Measurements from ENCODE around the gene FOCAD.
A peak's percentile ranks its signal among the peaks of the same experiment; 100 is the strongest.

FOCAD gene

DNA sequence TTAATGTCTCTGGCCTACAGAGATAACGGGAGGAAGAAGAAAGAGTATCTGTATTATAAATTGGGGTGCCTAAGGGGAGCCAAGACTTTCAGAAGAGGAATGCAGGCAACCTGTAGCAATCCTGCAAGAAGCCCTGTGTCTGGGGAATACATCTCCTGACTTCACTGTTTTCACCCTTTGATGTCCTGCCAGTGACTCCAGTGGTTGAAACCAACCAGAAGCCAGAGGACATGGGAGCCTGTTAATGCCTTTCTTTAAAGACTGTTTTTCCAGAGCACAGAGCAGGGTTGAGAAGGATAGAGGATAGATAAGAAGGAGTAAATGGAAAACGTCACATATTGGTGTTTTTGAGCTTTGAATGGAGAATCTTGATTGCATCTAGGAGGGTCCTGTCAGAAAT lies 196.2 kb downstream of the FOCAD start:
- no peak for DNase-seq (ENCODE audit: low read depth, low spot score)

GRCh38 chr9:20880675-20881074 lies 196.6 kb downstream of the FOCAD start:
- DNase-seq (ENCODE audit: low read depth, low spot score): no peak

GRCh38 chr9:20884985-20885593 lies 201.0 kb downstream of the FOCAD start:
- DNase-seq (ENCODE audit: low read depth, low spot score): peak; percentile 39

DNA sequence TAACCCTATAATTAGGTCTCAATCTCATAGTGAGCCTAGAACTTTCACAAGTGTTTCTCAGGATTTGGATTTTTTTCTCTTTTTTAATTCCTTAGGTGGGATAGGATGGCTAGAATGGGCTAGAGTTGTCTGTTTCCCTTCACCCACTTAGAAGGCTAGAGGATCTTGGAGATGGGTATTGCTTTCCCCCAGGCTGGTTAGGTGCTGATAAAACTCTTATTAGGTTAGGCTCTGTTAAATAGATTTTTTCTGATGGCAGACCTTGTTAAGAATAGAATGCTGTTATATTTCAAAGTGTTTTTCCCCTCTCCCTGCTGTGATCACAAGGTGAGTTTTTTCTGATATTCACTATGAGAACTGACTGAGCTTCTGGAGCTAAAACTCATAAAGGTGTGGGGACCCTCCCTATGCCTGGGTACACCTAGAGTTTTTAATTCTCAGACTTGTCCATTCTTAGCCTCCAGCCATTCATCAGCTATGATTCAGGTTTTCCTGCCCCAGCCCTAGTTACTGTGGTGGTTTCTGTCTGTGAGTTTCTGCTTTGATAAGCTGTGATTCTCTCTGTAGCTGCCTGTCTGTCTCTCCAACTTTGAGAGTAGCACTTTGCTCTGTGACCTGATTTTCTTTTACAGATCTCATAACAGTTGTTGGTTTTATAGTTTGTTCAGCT lies 215.0 kb downstream of the FOCAD start:
- DNase-seq (ENCODE audit: low read depth, low spot score): no peak

GRCh38 chr9:20903212-20903611 lies 219.2 kb downstream of the FOCAD start:
- DNase-seq (ENCODE audit: low read depth, low spot score): no peak

DNA sequence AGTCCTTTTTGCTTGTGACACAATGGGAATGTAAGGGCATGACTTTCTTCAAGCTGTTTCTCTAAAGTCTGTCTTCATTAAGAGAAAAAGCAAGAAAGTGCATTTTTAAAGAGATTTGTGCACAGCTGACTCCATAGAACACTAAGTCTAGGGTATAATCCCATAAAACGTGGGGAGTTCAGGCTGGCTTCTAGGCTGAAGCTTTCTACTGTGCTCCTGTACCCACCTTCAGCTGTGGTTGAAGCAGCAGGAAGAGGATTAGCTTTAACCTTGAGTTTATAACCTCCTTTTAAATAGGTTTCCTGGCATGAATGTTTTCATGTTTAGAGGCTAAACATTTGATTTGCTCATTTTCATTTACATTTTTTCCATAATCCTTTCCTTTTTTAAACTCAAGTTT lies 220.9 kb downstream of the FOCAD start:
- no peak for DNase-seq (ENCODE audit: low read depth, low spot score)

DNA sequence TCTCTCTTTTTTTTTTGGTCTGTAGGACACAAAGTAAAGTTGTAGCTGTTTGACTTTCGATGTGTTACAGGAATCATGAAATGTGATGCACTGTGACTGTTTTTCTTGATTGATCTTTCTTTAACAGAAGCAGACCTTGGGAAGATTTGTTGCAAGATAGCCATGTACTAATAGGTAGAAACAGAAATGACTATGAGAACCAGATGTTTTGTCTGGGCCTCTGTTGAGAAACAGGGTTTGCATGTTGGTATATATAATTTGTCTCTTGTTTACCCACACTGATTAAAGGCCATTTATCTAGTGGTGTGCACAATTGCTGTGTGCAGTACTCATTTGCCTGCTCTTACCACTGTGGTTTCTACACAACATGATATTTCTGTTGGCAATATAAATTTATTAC lies 222.3 kb downstream of the FOCAD start:
- no peak for DNase-seq (ENCODE audit: low read depth, low spot score)

GRCh38 chr9:20908461-20908860 lies 224.4 kb downstream of the FOCAD start:
- DNase-seq (ENCODE audit: low read depth, low spot score): no peak

GRCh38 chr9:20914556-20914955 lies 230.5 kb downstream of the FOCAD start:
- DNase-seq (ENCODE audit: low read depth, low spot score): no peak

- DNase-seq (ENCODE audit: low read depth, low spot score): no peak
Measured at GRCh38 chr9:20921362-20921761, 237.3 kb downstream of the FOCAD start.

DNA sequence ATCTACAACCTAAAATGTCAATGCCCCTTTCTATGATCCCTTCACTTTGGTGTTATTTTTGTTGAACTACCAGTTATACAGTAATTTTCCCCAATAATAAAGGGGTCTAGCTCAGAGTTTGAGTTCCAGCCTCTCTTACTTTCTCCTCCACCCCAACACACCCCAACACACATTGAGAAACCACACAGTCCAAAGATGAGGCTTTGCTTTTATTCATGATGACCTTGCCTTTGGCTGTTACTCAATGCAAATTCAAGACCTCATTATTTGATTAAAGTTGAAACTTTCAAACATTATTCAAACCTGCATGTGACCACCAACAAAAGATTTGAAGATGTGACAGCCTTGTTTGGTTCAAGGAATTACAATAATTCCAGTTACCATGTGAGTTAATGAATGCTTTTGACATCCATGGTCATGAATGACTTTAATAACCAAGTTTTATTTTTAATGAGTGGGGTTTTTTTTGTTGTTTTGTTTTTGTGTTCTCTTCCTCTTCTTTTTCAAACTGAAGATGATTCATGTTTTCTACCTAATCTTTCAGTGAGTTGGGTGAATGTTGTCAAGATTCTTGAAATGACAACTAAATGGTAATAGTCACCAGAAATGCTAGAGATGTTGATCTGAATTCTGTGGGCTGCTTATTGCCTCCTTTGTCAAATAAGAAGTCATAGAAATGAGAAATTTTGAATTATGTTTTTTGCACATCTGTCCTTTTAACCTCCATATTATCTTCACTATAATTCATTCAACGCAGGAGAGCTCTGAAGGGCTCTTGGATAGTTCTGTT lies 241.4 kb downstream of the FOCAD start:
- DNase-seq (ENCODE audit: low read depth, low spot score): no peak

DNA sequence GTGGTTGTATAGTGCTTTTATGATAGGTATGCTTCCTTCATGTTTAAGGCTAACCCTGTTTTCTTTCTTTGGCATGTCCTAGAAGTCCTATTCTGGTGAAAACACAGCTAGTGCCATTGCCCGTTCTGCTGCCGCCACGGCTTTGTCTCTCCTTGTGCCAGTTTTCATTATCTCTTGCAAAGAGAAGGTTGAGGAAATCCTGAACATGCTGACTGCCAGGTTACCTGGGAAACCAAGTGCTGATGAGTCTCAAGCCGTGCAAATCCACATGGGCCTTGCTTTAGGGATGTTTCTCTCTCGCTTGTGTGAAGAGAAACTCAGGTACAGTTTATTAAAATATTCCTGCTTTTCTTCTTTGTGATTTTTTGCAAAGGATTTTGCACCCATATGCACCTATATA lies 245.2 kb downstream of the FOCAD start:
- no peak for DNase-seq (ENCODE audit: low read depth, low spot score)

DNA sequence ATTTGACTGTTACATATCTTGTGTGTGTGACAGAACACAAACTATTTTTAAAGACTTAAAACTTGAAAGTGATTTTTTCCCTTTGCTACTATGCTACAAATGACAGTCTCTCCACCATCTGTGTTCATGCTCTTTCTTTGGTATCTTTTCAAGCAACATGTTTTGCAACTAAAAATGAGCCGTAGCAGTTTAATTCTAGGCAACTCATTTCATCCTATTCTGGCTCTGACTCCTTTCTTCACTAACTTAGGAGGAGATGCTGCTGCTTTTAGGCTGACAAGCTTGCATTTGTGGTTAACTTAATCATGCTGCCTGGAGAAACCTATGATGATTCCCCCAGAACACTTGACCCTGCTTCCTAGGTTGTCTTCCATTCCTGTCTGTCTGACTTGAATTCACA lies 246.8 kb downstream of the FOCAD start:
- no peak for DNase-seq (ENCODE audit: low read depth, low spot score)

DNA sequence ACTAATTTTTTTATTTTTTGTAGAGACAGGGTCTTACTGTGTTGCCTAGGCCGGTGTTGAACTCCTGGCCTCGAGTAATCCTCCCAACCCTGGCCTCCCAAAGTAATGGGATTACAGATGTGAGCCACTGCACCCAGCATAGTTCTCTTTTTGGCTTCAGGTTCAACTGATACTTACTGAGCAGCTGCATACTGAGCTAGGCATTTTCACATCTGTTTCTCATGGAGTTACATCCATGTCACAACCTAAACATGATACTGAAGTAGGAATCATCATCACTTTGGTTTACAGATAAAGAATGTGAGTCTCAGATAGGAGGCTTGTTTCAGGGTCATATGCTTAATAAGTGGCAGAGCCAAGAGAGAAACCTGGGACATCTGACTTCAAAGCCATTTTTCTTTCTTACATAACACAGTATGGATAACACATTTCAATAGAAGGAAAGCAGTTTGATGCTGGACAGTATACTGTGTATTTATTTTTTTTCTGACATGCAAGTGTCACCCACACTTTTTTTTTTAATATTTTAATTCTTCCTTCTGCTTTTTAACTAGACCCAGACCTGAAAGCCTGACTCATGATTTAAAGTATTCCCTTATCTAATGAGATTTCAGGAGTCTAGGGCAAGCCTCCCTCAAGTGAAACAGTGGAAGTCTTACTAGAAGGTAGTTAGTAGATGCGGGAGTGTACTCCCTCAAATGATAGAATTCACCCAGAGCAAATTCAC lies 256.6 kb downstream of the FOCAD start:
- DNase-seq (ENCODE audit: low read depth, low spot score): no peak

- DNase-seq (ENCODE audit: low read depth, low spot score): peak; percentile 38
Measured at GRCh38 chr9:20941174-20941690, 257.2 kb downstream of the FOCAD start.

GRCh38 chr9:20944507-20944906 lies 260.4 kb downstream of the FOCAD start:
- no peak for DNase-seq (ENCODE audit: low read depth, low spot score)

GRCh38 chr9:20945269-20945668 lies 261.2 kb downstream of the FOCAD start:
- no peak for DNase-seq (ENCODE audit: low read depth, low spot score)

GRCh38 chr9:20945856-20946255 lies 261.8 kb downstream of the FOCAD start:
- no peak for DNase-seq (ENCODE audit: low read depth, low spot score)

DNA sequence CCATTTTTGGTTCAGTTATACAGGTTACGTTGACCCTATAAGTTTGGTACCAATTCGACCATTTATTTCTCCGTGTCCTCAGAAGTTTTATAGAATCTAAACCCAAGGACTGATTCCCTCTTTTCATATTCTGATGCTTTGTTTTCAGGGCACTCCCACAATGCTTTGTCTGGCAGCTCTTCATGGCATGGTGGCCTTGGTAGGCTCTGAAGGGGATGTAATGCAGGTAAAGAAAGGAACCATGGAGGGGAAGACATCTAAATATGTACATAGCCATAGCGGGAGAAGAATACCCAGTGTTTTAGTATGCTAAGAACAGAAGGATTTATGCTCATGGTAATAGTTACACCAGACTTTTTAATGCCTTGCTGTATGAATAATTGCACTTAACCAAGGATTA lies 264.6 kb downstream of the FOCAD start:
- no peak for DNase-seq (ENCODE audit: low read depth, low spot score)

DNA sequence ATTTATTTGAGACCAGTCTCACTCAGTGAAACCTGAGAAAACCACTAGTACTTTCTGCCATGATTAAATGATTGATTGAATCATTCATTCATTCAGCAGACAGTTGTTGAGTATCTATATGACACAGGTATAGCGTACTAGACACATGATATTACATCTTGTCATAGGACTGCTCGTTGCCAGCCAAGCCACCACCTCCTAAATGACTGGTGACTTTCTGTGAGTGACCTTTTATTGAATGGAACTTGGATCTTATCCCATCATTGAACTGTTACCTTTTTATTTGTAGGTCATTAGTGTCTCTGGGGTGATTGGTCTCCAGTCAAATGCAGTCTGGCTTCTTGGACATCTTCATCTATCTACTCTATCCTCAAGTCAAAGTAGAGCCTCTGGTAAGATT lies 266.6 kb downstream of the FOCAD start:
- DNase-seq (ENCODE audit: low read depth, low spot score): no peak

DNA sequence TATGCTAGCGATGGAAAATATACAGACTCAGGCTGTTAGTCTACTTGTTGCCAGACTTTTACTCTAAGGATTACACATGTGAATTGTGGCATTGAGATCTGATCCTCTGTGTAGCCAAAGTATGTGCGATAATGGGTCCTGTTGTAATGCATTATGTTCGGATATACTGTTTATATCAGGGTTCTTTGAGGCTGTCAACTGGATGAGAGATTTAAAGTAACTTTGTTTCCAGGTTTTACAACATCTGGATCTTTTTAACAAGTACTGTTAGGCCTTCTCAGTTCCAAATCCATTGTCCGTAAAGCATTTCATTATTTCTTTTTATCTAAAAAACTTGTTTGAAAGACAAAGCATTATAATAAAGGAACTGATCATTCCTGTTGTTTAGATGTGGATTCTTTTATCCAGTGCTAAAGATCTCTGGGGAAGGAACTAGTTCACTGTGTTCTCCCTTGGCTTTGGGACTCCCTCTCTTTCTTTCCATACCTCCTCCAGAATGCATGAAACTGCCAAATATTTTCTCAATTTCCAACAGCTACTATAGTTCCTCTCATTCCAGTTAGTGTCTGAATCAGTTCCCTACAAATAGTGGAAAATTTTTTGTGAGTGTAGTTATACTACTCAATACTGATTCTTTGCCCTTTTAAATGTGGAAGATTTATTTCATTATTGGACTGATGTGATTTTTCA lies 278.6 kb downstream of the FOCAD start:
- DNase-seq (ENCODE audit: low read depth, low spot score): no peak

Data from activated CD4-positive, CD25-positive, alpha-beta regulatory T cell treated with anti-CD3 and anti-CD28 coated beads, Interleukin-2, amount 50 U/mL, for 16 hours (primary cell).